Lower leg skin (tissue), 4 donors: ENCODE measurements around the gene SELENOF. TPM values are rescaled to one million over a fixed set of nuclear protein-coding genes. Genes with fewer than 3 reads are reported as not detected.

Experiments used
- total RNA-seq, 4 donors: library from RNA; depleted of rRNA; stranded (reverse); fragments of >200 nt; gene quantifications; one replicate each; pipeline ENCODE4 v1.1.0, GENCODE V29; 2016

The SELENOF gene
- total RNA-seq, 4 donors from 2014 or later: 52.2 to 92.4 (median 88.0) TPM

Other genes starting within 250 kb of the SELENOF start
- 10 to 100 TPM; 37.1 to 58.1 (median 42.3) TPM for gene SH3GLB1, start 209.6 kb downstream of the SELENOF start, total RNA-seq
- gene HS2ST1, start 509 bp upstream of the SELENOF start, total RNA-seq: 10 to 100 TPM in 3 of 4 donors, 1 to 10 TPM in 1; 9.0 to 11.8 (median 10.7) TPM